Measurements from ENCODE around the gene RABGEF1. TPM values are rescaled to one million over a fixed set of nuclear protein-coding genes. Genes with fewer than 3 reads are reported as not detected.
"Not testable (repeated sequence)": the region's sequence is repeated elsewhere in the genome, so short reads cannot be mapped to it uniquely, and the experiment has no call there.

Gene RABGEF1
- total RNA-seq, 1 donor from 2014 or later: 19.2 TPM

DNA sequence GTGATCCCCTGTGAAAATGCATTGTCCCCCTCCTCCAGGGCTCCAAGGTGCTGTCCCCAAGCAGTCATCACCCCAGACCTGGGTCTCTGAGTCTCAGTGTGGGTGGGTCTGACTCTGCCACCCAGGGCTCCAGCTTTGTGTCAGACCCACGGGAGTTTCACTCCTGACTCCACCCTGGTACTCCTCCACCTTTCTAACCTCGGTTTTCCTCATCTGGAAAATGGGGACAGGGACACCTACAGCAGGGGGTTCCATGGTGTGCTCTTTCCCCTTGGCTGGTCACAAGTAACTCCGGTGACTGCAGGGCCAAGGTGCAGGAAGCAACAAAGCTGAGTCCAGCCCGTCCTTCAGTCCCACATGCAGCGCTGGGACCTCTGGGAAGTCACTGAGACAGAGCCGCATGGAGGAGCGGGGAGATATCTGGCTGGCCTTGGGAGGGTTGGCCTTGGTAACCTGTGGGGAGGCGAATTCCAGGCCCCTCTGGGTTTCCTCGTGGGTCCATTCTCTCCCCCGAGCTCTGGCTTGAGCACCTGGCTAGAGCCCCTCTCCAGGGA lies 41.8 kb upstream of the RABGEF1 start:
- DNase-seq (ENCODE audit: low read depth): no peak
- H3K4me3 ChIP-seq (ENCODE audit: low read depth, low read length): no peak overlapping the region
- TF ChIP-seq, protein P1, sequence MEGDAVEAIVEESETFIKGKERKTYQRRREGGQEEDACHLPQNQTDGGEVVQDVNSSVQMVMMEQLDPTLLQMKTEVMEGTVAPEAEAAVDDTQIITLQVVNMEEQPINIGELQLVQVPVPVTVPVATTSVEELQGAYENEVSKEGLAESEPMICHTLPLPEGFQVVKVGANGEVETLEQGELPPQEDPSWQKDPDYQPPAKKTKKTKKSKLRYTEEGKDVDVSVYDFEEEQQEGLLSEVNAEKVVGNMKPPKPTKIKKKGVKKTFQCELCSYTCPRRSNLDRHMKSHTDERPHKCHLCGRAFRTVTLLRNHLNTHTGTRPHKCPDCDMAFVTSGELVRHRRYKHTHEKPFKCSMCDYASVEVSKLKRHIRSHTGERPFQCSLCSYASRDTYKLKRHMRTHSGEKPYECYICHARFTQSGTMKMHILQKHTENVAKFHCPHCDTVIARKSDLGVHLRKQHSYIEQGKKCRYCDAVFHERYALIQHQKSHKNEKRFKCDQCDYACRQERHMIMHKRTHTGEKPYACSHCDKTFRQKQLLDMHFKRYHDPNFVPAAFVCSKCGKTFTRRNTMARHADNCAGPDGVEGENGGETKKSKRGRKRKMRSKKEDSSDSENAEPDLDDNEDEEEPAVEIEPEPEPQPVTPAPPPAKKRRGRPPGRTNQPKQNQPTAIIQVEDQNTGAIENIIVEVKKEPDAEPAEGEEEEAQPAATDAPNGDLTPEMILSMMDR (conservative IDR thresholded peaks at IDR 0.05; ENCODE audit: low read depth, low read length): no peak

DNA sequence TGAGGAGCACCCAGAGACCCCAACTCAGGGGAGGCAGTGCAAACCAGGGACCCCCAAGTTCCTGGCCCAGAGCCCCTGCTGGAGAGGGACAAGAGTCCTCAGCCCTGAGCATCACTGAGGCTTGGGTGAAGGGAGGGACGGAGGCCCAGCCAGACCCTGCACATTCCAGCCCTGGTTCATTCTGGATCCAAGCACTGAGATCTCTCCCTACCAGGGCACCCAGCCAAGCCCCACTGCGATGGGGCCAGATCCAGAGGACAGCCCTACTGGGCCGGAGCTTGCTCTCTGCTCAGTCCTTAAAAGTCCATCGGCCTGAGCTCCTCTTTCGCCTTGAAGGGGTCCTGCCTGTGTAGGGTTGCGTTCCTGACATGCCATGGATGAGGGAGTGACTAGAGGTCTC lies 40.5 kb upstream of the RABGEF1 start:
- no peak for DNase-seq (ENCODE audit: low read depth)
- TF ChIP-seq, protein P1 (conservative IDR thresholded peaks at IDR 0.05; ENCODE audit: low read depth, low read length): no peak
- no peak overlapping the region for H3K4me3 ChIP-seq (ENCODE audit: low read depth, low read length)

DNA sequence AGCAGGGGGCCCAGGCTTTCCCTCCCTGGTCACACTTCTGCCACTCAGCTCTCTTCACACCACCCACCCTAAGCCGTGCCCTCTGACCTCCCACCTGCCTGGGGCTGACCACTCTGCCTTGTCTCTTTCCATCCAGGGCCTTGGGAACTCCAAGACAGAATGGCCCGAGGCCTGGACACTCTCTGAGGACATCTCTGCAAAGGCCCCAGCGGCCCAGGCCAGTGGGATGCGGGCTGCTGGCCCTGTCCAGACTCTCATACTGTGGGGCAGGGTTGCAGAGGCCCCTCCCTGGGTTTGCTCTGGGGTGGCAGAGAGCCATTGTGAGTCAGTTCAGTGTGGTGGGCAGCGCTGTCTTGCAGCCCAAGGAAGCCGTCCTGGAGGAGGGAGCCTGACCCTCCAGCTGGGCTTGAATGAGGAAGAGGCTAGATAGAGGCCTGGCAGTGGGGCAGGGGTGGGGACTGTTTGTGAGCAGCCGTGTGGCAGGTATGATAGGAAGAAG lies 39.9 kb upstream of the RABGEF1 start:
- TF ChIP-seq, protein P1 (conservative IDR thresholded peaks at IDR 0.05; ENCODE audit: low read depth, low read length): no peak
- no peak for DNase-seq (ENCODE audit: low read depth)
- no peak overlapping the region for H3K4me3 ChIP-seq (ENCODE audit: low read depth, low read length)

DNA sequence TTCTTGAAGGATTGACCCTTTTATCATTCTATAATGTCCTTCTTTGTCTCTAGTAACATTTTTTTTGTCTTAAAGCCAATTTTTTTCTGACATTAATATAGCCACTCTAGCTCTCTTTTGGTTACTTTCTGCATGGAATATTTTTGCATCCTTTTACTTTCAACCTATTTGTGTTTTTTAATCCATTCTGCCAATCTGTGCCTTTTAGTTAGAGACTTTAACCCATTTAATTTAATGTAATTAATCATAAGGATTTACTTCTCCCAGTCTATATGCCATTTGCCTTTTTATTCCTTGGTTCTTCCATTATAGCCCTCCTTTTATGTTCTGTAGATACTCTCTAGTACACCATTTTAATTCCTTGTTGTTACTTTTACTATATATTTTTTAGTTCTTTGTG lies 32.7 kb upstream of the RABGEF1 start:
- H3K4me3 ChIP-seq (ENCODE audit: low read depth, low read length): no peak overlapping the region
- DNase-seq (ENCODE audit: low read depth): no peak
- TF ChIP-seq, protein P1 (conservative IDR thresholded peaks at IDR 0.05; ENCODE audit: low read depth, low read length): no peak

DNA sequence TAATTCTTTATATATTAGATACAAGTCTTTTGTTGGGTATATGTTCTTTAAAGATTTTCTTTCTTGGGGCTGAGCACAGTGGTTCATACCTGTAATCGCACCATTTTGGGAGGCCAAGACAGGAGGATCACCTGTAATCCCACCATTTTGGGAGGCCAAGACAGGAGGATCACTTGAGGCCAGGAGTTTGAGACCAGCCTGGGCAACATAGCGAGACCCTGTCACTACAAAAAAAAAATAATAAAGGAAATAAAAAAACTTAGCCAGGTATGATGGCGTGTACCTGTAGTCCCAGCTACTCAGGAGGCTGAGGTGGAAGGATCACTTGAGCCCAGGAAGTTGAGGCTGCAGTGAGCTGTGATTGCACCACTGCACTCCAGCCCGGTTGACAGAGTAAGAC lies 29.8 kb upstream of the RABGEF1 start:
- DNase-seq (ENCODE audit: low read depth): not testable (repeated sequence)

DNA sequence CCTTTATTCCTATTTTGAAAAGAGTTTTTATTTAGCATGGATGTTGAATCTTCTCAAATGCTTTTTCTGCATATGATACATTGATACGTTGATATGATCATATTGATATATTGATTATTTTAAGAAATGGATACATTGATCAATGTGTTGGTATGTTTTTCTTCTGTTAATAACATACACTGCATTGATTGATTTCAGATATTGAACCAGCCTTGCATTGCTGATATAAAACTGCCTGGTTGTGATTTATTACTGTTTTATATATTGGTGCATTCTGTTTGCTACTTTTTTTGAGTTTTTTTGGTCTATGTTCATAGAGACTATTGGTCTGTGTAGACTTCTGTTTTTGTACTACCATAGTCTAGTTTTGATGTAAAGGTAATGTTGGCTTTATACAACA lies 26.8 kb upstream of the RABGEF1 start:
- H3K4me3 ChIP-seq (ENCODE audit: low read depth, low read length): no peak overlapping the region
- TF ChIP-seq, protein P1 (conservative IDR thresholded peaks at IDR 0.05; ENCODE audit: low read depth, low read length): no peak
- no peak for DNase-seq (ENCODE audit: low read depth)

More for the DNA sequence above, 29.8 kb upstream of the RABGEF1 start:
- H3K4me3 ChIP-seq (ENCODE audit: low read depth, low read length): not testable (repeated sequence)

DNA sequence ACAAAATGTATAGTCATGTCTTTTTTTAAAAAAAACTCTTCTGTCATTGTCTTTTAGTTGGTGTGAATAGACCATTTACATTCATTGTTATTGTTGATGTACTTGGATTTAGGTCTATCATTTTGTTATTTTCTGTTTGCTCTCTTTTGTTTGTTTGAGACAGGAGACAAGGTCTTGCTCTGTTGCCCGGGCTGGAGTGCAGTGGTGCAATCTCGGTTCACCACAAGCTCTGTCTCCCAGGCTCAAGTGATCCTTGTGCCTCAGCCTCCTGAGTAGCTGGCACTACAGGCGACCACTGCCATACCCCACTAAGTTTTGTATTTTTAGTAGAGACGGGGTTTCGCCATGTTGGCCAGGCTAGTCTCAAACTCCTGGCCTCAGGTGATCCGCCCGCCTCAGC lies 23.9 kb upstream of the RABGEF1 start:
- not testable (repeated sequence) for H3K4me3 ChIP-seq (ENCODE audit: low read depth, low read length); DNase-seq (ENCODE audit: low read depth)

DNA sequence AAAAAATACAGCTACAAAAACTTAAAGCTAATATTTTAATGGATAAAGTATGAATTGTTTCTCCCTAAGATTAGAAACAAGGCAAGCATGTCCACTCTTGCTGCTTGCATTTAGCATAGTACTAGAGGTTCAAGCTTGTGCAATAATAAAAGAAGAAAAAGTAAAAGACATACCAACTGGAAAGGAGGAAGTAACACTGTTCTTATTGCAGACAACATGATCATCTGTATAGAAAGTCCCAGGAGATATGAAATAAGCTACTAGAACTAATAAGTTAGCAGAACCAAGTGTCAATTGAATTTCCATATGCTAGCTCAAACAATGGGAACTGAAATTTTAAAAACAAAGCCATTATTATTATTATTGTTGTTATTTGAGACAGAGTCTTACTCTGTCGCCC lies 20.0 kb upstream of the RABGEF1 start:
- no peak for DNase-seq (ENCODE audit: low read depth)
- TF ChIP-seq, protein P1 (conservative IDR thresholded peaks at IDR 0.05; ENCODE audit: low read depth, low read length): no peak
- no peak overlapping the region for H3K4me3 ChIP-seq (ENCODE audit: low read depth, low read length)

All from epithelial cell of proximal tubule (primary cell).